Measurements from ENCODE around the gene MAN1C1. TPM values are rescaled to one million over a fixed set of nuclear protein-coding genes. Genes with fewer than 3 reads are reported as not detected.

Gene MAN1C1
- total RNA-seq, 1 experiment from 2014 or later = 9.3 TPM

DNA sequence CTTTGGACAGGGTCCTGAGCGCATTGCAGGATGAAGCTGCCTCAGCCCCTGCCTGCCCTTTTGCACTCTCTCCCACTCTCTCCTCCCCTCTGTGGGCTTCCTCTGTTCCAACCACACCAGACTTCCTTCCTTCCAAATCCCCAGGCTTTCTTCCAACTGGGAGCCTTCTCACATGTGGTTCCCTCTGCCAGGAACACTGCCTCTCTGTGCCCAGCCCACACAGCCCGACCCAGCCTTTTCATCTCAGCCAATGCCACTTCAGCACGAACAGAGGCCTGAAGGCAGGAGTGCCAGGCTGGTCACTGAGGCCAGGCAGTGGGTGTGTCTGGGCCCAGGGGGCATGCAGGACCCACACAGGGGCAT is 189.3 kb downstream of the MAN1C1 start:
- Mint-ChIP-seq H3K27me3 (ENCODE audit: low read depth) (no peaks in the 10 kb centered on the region), H3K36me3 (ENCODE audit: insufficient read depth in 1 of 3, low read depth in 3 of 3) (peaks cover 10 to 53% (median 23%) of the 10 kb centered on the region in 3 experiments; a peak in 6 of 7 replicates), H3K4me1 (peaks cover 11 to 25% of the 10 kb centered on the region in 2 experiments), H3K4me3 (no peak overlapping the region; a peak in 1 of 5 replicates), H3K9me3 (no peaks in the 10 kb centered on the region), H3K27ac (no peak overlapping the region)
- no peak overlapping the region for H4K8ac ChIP-seq (replicated peaks; ENCODE audit: insufficient read length, low read depth, low read length)
- no peak overlapping the region for H2BK12ac ChIP-seq (ENCODE audit: insufficient read length, low read depth, low read length)
- H2BK20ac ChIP-seq (ENCODE audit: low read depth, low read length, poor library complexity, severe bottlenecking) = no peak overlapping the region
- H2BK5ac ChIP-seq (ENCODE audit: insufficient read length, low read length) = no peak overlapping the region
- H2AFZ ChIP-seq (ENCODE audit: low read length) = no peak overlapping the region
- H3K9ac ChIP-seq (ENCODE audit: extremely low read depth, insufficient read length, low read length) = no peak overlapping the region
- no peak overlapping the region for H3K4me2 ChIP-seq (ENCODE audit: insufficient read depth, insufficient read length, low read length)
- H3K9me3 ChIP-seq (ENCODE audit: control insufficient read depth, low read depth, low read length) = no peaks in the 10 kb centered on the region
- no peaks in the 10 kb centered on the region for H4K20me1 ChIP-seq (ENCODE audit: control insufficient read depth, insufficient read depth, insufficient read length)
- H3K4me1 ChIP-seq (ENCODE audit: insufficient read depth, low read length) = no peaks in the 10 kb centered on the region
- H3K79me1 ChIP-seq (ENCODE audit: insufficient read depth, low read depth, low read length, poor library complexity, severe bottlenecking) = no peaks in the 10 kb centered on the region
- no peak overlapping the region for H2BK15ac ChIP-seq (ENCODE audit: low read depth, low read length)
- H3K27ac ChIP-seq (ENCODE audit: insufficient read length, low read depth, low read length) = no peak overlapping the region
- H3K27me3 ChIP-seq (ENCODE audit: insufficient read depth, low read length) = no peaks in the 10 kb centered on the region
- H2BK120ac ChIP-seq (ENCODE audit: low read depth, low read length, poor library complexity, severe bottlenecking) = no peak overlapping the region
- no peak overlapping the region for H3K23ac ChIP-seq (ENCODE audit: insufficient read length, low read depth, low read length)
- H3K4ac ChIP-seq (ENCODE audit: low read depth, low read length) = no peak overlapping the region
- no peak overlapping the region for H4K91ac ChIP-seq (ENCODE audit: insufficient read length, low read depth, low read length)
- H3K18ac ChIP-seq (ENCODE audit: insufficient read length, low read depth, low read length) = no peak overlapping the region
- no peak for DNase-seq
- no CpG with 5 or more reads among the region's 3 CpGs for WGBS (ENCODE audit: extremely low coverage, insufficient read length, low lambda C conversion rate)
- peaks cover 1% of the 10 kb centered on the region for H3K23me2 ChIP-seq (ENCODE audit: insufficient read length, low read depth, low read length, poor library complexity, severe bottlenecking)
- H3K56ac ChIP-seq (ENCODE audit: insufficient read length, low read depth, low read length) = no peak overlapping the region
- H3K79me2 ChIP-seq (ENCODE audit: insufficient read depth, low read length) = no peaks in the 10 kb centered on the region
- H3T11ph ChIP-seq (ENCODE audit: low read length) = no peak overlapping the region
- H2AK5ac ChIP-seq (ENCODE audit: insufficient read length, low read length) = no peak overlapping the region
- TF ChIP-seq, protein P1, sequence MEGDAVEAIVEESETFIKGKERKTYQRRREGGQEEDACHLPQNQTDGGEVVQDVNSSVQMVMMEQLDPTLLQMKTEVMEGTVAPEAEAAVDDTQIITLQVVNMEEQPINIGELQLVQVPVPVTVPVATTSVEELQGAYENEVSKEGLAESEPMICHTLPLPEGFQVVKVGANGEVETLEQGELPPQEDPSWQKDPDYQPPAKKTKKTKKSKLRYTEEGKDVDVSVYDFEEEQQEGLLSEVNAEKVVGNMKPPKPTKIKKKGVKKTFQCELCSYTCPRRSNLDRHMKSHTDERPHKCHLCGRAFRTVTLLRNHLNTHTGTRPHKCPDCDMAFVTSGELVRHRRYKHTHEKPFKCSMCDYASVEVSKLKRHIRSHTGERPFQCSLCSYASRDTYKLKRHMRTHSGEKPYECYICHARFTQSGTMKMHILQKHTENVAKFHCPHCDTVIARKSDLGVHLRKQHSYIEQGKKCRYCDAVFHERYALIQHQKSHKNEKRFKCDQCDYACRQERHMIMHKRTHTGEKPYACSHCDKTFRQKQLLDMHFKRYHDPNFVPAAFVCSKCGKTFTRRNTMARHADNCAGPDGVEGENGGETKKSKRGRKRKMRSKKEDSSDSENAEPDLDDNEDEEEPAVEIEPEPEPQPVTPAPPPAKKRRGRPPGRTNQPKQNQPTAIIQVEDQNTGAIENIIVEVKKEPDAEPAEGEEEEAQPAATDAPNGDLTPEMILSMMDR (conservative IDR thresholded peaks at IDR 0.05) = no peak
- no peak overlapping the region for H4K5ac ChIP-seq (ENCODE audit: insufficient read length, low read depth, low read length)
- H3K14ac ChIP-seq (ENCODE audit: insufficient read depth, low read length) = no peak overlapping the region
